NT2/D1 (cell line): ENCODE measurements around the gene MCL1.

Experiments used
- DNase-seq: peaks from one replicate; pipeline ENCODE4 v3.0.0-alpha.2; 2011; ENCODE audit warnings: low read depth, low spot score
- H3K27me3 ChIP-seq: 2 replicates; pipeline ENCODE4 v1.6.0; 2011; ENCODE audit warnings: mild to moderate bottlenecking; ENCODE audit not compliant: insufficient read length, insufficient read depth
- H3K36me3 ChIP-seq: 2 replicates; pipeline ENCODE4 v1.6.1; 2011; ENCODE audit warnings: mild to moderate bottlenecking, low read length, mixed read lengths; ENCODE audit not compliant: insufficient read depth, insufficient read length
- H3K4me1 ChIP-seq: 2 replicates; pipeline ENCODE4 v1.5.1; 2011; ENCODE audit not compliant: insufficient read depth, insufficient read length
- H3K4me3 ChIP-seq: 2 replicates; pipeline ENCODE4 v1.5.1; 2011; ENCODE audit warnings: low read depth; ENCODE audit not compliant: insufficient read length
- H3K9ac ChIP-seq: 2 replicates; pipeline ENCODE4 v1.6.0; 2011; ENCODE audit warnings: low read depth; ENCODE audit not compliant: insufficient read length
- H3K9me3 ChIP-seq: 2 replicates; pipeline ENCODE4 v1.5.1; 2011; ENCODE audit warnings: mild to moderate bottlenecking, low read length; ENCODE audit not compliant: insufficient read depth
- SUZ12 ChIP-seq: IDR thresholded peaks from 2 replicates; pipeline ENCODE4 v1.6.1; 2011; ENCODE audit not compliant: insufficient read length, insufficient read depth; ENCODE audit errors: extremely low read depth
- YY1 ChIP-seq: IDR thresholded peaks from 2 replicates; pipeline ENCODE4 v1.6.1; 2011; ENCODE audit not compliant: insufficient read length, insufficient read depth
- ZNF274 ChIP-seq: IDR thresholded peaks from 2 replicates; pipeline ENCODE4 v1.6.1; 2011; ENCODE audit warnings: mild to moderate bottlenecking, low read depth, low read length

The MCL1 gene

DNA sequence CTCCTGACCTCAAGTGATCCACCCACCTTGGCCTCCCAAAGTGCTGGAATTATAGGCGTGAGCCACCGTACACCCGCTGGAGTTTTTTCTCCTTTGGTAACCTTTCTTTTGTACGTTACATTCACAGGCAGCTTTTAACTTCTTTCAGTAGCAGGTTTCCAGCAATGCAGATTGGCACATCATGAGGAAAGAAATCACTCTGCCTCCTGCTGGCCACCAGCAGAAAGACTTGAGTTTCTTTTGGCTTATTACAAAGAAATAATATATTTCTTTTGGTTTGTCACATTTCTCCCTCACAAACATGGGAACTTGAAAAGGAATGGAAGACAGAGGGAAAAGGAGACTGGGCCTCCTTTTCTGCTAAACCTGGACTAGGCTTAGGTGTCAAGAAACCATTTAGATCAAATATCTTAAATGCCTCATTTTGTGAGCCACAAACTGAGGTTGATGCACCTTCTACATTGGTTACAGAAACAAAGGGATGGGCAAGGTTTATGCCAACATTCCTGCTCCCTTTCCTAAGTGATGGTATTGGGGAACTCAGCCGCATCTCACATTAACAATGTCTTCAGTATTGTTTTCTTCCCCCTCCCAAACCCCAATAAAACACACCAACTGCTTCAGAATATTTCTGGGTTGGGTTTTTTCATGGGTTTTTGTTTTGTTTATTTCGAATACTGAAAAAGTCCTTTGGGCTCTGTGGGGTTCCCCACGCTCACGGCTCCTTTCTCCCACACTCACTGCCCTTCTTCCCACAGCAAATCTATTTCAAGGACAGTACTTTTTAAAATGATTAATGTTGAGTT lies 42.3 kb upstream of the MCL1 start:
- H3K36me3 ChIP-seq, result peaks cover 90% of the 10 kb centered on the region
- no peak overlapping the region for H3K9ac ChIP-seq
- H3K27me3 ChIP-seq, result no peaks in the 10 kb centered on the region
- no peak for DNase-seq
- H3K4me3 ChIP-seq, result no peak overlapping the region
- H3K9me3 ChIP-seq, result no peaks in the 10 kb centered on the region
- H3K4me1 ChIP-seq, result peaks cover 4% of the 10 kb centered on the region
- TF ChIP-seq SUZ12 (no peak), YY1 (no peak), ZNF274 (no peak)

DNA sequence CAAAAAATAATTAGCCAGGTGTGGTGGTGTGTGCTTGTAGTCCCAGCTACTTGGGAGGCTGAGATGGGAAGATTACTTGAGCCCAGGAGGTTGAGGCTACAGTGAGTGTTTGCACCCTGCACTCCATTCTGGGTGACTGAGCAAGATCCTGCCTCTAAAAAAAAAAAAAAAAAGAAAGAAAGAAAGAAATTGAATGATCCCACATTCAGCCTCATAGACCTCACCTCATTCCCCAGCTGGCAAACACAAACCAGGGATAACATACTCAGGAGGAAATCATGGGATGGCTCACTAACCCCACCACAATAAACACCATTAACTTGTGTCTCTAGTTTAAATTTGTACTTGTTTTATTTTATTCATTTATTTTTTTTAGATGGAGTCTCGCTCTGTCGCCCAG lies 41.5 kb upstream of the MCL1 start:
- H3K9me3 ChIP-seq, result no peaks in the 10 kb centered on the region
- DNase-seq, result no peak
- peaks cover 86% of the 10 kb centered on the region for H3K36me3 ChIP-seq
- H3K4me3 ChIP-seq, result no peak overlapping the region
- peaks cover 4% of the 10 kb centered on the region for H3K4me1 ChIP-seq
- no peak for TF ChIP-seq SUZ12
- no peak for TF ChIP-seq ZNF274
- no peak for TF ChIP-seq YY1
- H3K9ac ChIP-seq, result no peak overlapping the region
- H3K27me3 ChIP-seq, result no peaks in the 10 kb centered on the region

DNA sequence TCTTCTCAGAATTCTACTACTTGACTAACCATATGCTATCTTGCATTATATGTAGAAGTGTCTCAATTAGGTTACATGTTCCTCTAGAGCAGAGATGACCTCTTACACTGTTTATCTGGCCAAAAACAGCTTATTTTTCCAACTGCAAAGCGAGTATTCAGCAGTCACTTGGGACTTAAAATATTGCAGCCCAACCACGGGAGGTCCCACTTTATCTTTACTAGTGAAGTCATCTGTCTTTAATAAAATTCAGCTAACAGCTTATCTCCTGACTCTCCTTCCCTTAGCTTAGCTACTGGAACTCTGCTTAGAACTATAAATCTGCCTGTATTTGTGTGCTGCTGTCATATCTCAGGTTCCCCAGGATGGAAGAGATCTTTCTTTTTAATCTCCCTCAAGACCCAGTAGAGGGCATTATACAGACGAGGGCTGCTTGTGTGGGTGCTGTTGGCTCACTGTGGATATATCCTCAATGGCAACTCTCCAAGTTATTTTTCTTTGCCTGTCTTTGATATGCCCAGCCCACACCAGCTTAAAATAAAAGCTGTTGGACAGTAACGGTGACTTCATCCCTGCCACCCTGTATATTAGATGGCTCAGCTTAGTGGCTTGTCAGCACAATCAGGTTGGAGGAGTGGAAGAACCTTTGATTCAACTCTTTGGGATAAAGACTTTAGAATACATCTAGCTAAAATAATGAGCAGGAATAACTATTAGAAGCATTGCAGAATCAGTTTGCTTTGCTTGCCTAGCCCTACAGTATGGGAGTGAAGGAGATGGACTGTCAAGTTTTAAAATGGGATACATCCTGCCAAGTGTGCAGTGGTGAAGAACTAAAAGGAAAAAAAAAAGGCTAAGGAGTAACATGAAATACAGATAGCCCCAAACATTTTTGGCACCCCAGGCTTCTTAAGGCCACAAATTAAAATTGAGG lies 40.4 kb upstream of the MCL1 start:
- H3K4me3 ChIP-seq, result no peak overlapping the region
- H3K4me1 ChIP-seq, result peaks cover 4% of the 10 kb centered on the region
- no peak for DNase-seq
- no peaks in the 10 kb centered on the region for H3K9me3 ChIP-seq
- H3K27me3 ChIP-seq, result no peaks in the 10 kb centered on the region
- H3K9ac ChIP-seq, result no peak overlapping the region
- TF ChIP-seq ZNF274, result no peak
- no peak for TF ChIP-seq YY1
- TF ChIP-seq SUZ12, result no peak
- peaks cover 85% of the 10 kb centered on the region for H3K36me3 ChIP-seq

DNA sequence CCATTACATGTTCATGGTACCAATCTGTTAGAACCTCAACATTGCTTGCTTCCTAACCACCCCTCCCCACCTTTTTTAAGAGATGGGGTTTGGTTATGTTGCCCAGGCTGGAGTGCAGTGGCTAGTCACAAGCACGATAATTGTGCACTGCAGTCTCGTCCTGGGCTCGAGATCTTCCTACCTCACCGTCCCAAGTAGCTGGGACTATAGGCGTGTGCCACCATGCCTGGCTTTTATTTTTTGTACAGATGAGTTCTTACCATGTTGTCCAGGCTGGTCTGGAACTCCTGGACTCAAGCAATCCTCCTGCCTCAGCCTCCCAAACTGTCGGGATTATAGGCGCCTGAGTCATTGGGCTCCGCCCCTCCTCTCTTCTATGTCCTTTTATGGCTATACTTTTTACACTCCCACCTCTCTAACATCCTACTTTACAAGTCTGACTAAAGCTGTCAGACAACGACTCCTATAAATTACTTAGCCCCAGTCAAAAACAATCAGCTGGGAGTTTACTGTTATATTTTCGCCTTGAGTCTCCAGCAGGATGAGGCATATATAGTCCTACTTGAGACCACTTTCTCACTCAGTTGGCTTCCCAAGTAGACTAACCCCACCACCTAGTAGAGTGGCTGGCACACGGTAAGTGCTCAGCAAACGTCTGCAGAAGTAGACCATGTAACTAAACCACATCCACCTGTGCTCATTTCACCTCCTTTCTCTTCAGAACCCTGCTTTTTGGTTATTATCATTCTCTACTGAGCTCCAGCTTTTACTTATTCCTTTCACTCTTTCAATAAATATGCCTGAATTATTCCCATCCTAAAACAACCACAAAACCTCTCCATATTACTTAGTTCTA lies 36.2 kb upstream of the MCL1 start:
- H3K27me3 ChIP-seq, result no peaks in the 10 kb centered on the region
- H3K36me3 ChIP-seq, result peaks cover 58% of the 10 kb centered on the region
- no peak for TF ChIP-seq YY1

DNA sequence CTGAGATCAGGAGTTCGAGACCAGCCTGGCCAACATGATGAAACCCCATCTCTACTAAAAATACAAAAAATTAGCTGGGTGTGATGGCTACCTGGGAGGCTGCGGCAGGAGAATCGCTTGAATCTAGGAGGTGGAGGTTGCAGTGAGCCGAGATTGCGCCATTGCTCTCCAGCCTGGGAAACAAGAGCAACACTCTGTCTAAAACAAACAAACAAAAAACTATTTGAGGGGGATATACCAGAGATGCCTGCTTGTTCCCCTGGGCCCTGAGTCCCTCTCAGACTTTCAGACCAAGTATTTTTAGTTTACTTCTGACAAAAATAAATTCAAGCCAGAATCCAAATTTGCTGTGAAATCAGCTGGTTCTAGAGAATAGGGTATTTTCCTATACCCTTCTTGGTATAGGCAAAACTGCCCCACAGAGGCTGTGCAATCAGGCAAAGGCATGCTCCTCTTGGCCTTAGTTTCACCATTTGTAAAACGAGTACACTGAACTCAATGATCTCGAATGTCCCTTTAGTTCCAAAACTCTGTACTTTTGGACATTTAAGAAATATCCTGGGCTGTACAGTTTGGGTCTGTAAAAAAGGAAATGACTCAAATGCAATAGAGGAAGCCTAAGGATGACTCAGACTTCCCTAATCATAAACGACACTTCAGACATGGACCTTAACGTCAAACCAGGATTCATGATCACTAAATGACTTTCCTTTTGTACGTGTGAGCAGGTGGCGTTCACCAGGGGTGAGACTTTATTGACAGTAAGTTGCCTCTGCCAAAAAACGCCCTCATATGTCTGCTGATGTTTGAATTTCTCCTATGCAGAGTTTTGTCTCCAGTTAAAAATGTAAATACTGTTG lies 33.9 kb upstream of the MCL1 start:
- Histone ChIP-seq H3K4me1 (peaks cover 6% of the 10 kb centered on the region), H3K9ac (no peak overlapping the region), H3K27me3 (no peaks in the 10 kb centered on the region), H3K9me3 (no peaks in the 10 kb centered on the region), H3K36me3 (peaks cover 43% of the 10 kb centered on the region), H3K4me3 (no peak overlapping the region)
- TF ChIP-seq ZNF274 (no peak), YY1 (no peak), SUZ12 (no peak)
- no peak for DNase-seq

More for the DNA sequence above, 36.2 kb upstream of the MCL1 start:
- no peak overlapping the region for H3K4me3 ChIP-seq
- H3K4me1 ChIP-seq, result peaks cover 6% of the 10 kb centered on the region
- H3K9me3 ChIP-seq, result no peaks in the 10 kb centered on the region
- no peak overlapping the region for H3K9ac ChIP-seq
- DNase-seq, result no peak

DNA sequence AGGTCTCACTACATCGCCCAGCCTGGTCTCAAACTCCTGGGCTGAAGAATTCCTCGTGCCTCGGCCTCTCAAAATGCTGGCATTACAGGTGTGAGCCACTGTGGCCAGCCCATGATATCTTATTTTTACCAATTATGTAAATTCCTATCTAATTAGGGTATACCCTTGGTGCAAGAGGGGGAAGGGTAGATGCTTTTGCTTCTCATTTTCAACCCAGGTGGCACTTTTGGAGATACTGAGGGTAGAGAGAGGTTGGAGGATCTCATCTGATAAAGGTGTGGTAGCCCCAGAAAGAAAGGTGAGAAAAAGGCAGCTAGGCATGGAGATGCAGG lies 32.6 kb upstream of the MCL1 start:
- TF ChIP-seq ZNF274 (no peak), SUZ12 (no peak), YY1 (no peak)
- H3K9ac ChIP-seq, result no peak overlapping the region
- DNase-seq, result no peak
- no peaks in the 10 kb centered on the region for H3K27me3 ChIP-seq
- no peak overlapping the region for H3K4me3 ChIP-seq
- H3K4me1 ChIP-seq, result peaks cover 6% of the 10 kb centered on the region
- peaks cover 35% of the 10 kb centered on the region for H3K36me3 ChIP-seq
- H3K9me3 ChIP-seq, result no peaks in the 10 kb centered on the region
